Measurements from ENCODE around the gene FAR2.

- TF ChIP-seq CCAR2 (optimal IDR thresholded peaks at IDR 0.05; ENCODE audit: low read depth, low read length): no peak
- no peak for TF ChIP-seq RAD51 (IDR thresholded peaks at IDR 0.05; ENCODE audit: borderline replicate concordance)
- TF ChIP-seq YY1 (IDR thresholded peaks at IDR 0.05; ENCODE audit: insufficient read depth, insufficient replicate concordance, low read depth, low read length): no peak
- no peak for TF ChIP-seq HNRNPUL1 (IDR thresholded peaks at IDR 0.05; ENCODE audit: low read depth, low read length)
- TF ChIP-seq TGIF2 (CRISPR knock-in tag; IDR thresholded peaks at IDR 0.05): no peak
- TF ChIP-seq GTF3A (CRISPR knock-in tag; conservative IDR thresholded peaks at IDR 0.05): no peak
- no peak for TF ChIP-seq ZNF230 (CRISPR knock-in tag; IDR thresholded peaks at IDR 0.05)
- no peak for TF ChIP-seq JUND (CRISPR knock-in tag; IDR thresholded peaks at IDR 0.05)
Measured at GRCh38 chr12:29103539-29103974, 45.5 kb upstream of the FAR2 start.
